Neural progenitor cell (in vitro differentiated cells): ENCODE measurements around the gene DNAJB14. TPM values are rescaled to one million over a fixed set of nuclear protein-coding genes. Genes with fewer than 3 reads are reported as not detected.

ENCODE experiments used
- DNase-seq: peaks from one replicate; pipeline ENCODE4 v3.0.0-alpha.2; 2016; ENCODE audit warnings: low spot score
- H2AFZ ChIP-seq: fragments of 200-600 bp; sonication (generic); replicated peaks from 2 replicates; pipeline ENCODE4 v1.6.1; 2016; ENCODE audit warnings: antibody characterized with exemption
- H3F3A ChIP-seq: fragments of 200-600 bp; sonication (generic); 2 replicates; pipeline ENCODE4 v1.6.1; 2016; ENCODE audit warnings: antibody characterized with exemption, low read depth
- H3K27ac ChIP-seq: fragments of 200-600 bp; sonication (generic); 2 replicates; pipeline ENCODE4 v1.5.1; 2016; ENCODE audit warnings: mild to moderate bottlenecking
- H3K27me3 ChIP-seq: fragments of 200-600 bp; sonication (generic); 2 replicates; pipeline ENCODE4 v1.6.1; 2016; ENCODE audit warnings: mild to moderate bottlenecking, moderate library complexity
- H3K36me3 ChIP-seq: fragments of 200-600 bp; sonication (generic); 2 replicates; pipeline ENCODE4 v1.5.1; 2016
- H3K4me1 ChIP-seq: fragments of 200-600 bp; sonication (generic); 2 replicates; pipeline ENCODE4 v1.6.1; 2016; ENCODE audit warnings: mixed run types
- H3K4me2 ChIP-seq: fragments of 200-600 bp; sonication (generic); 2 replicates; pipeline ENCODE4 v1.6.1; 2016
- H3K4me3 ChIP-seq: fragments of 200-600 bp; sonication (generic); 2 replicates; pipeline ENCODE4 v1.5.1; 2016
- H3K79me2 ChIP-seq: fragments of 200-600 bp; sonication (generic); 2 replicates; pipeline ENCODE4 v1.6.1; 2016; ENCODE audit warnings: low read depth
- H3K9ac ChIP-seq: fragments of 200-600 bp; sonication (generic); 2 replicates; pipeline ENCODE4 v1.6.1; 2016
- H3K9me3 ChIP-seq: fragments of 200-600 bp; sonication (generic); 2 replicates; pipeline ENCODE4 v1.5.1; 2016; ENCODE audit warnings: low read depth
- H4K20me1 ChIP-seq: fragments of 200-600 bp; sonication (generic); 2 replicates; pipeline ENCODE4 v1.6.1; 2016; ENCODE audit warnings: low read depth
- H3K27ac Mint-ChIP-seq: 3 replicates; pipeline ENCODE4 v1.8.0; 2021; ENCODE audit warnings: mixed read lengths
- H3K27me3 Mint-ChIP-seq: 2 replicates; pipeline ENCODE4 v1.8.0; 2022; ENCODE audit warnings: low read depth, mild to moderate bottlenecking, inconsistent platforms, moderate library complexity, mixed read lengths; ENCODE audit not compliant: insufficient read depth
- H3K36me3 Mint-ChIP-seq: 3 replicates; pipeline ENCODE4 v1.8.0; 2021; ENCODE audit warnings: mixed read lengths
- H3K4me1 Mint-ChIP-seq: 3 replicates; pipeline ENCODE4 v1.8.0; 2021; ENCODE audit warnings: mixed read lengths
- H3K4me3 Mint-ChIP-seq: 3 replicates; pipeline ENCODE4 v1.8.0; 2021; ENCODE audit warnings: mild to moderate bottlenecking, moderate library complexity, mixed read lengths
- H3K9me3 Mint-ChIP-seq: 3 replicates; pipeline ENCODE4 v1.8.0; 2020; ENCODE audit warnings: mixed read lengths
- EZH2 ChIP-seq: fragments of 200-600 bp; sonication (generic); IDR thresholded peaks from 2 replicates; pipeline ENCODE4 v1.6.1; 2017; ENCODE audit warnings: antibody characterized with exemption, mild to moderate bottlenecking, moderate library complexity
- EZH2phosphoT487 ChIP-seq: fragments of 200-600 bp; sonication (generic); IDR thresholded peaks from 2 replicates; pipeline ENCODE4 v1.6.1; 2017; ENCODE audit warnings: antibody characterized with exemption
- total RNA-seq: library from RNA; depleted of rRNA; stranded (reverse); fragments of >200 nt; gene quantifications from 2 replicates; pipeline ENCODE4 v1.2.3, GENCODE V29; 2015; ENCODE audit warnings: low replicate concordance
- TF ChIP-seq, protein P1 (sequence below): fragments of 200-600 bp; sonication (generic); IDR thresholded peaks from 2 replicates; pipeline ENCODE4 v1.5.1; 2017; ENCODE audit warnings: antibody characterized with exemption, mild to moderate bottlenecking

The DNAJB14 gene
- total RNA-seq, 1 donor from 2014 or later = 56.5 TPM

DNA sequence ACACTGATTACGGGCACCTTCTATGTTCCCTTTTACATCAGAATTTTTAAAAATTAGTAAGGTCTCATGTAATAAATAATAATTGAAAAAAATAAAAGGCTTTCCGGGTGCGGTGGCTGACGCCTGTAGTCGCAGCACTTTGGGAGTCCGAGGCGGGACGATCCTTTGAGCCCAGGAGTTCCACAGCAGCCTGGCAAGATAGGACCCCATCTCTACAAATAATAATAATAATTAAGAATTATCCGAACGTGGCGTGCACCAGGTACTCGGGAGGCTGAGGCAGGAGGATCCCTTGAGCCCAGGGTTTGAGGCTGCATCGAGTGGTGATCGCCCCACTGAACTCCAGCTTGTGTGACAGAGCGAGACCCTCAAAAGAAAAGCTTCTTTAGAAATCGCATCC, 51.4 kb downstream of the DNAJB14 start:
- H3K4me3 ChIP-seq = peak overlapping the region; percentile 97
- no peaks in the 10 kb centered on the region for H3K27me3 ChIP-seq
- H3K4me1 ChIP-seq = peaks cover 5% of the 10 kb centered on the region
- H3K4me2 ChIP-seq = peak overlapping the region; percentile 98
- DNase-seq = no peak
- H3K27ac Mint-ChIP-seq = peak overlapping the region; percentile 78
- peaks cover 5% of the 10 kb centered on the region for H3K36me3 ChIP-seq
- peaks cover 30% of the 10 kb centered on the region for H3K79me2 ChIP-seq
- no peak for TF ChIP-seq EZH2
- TF ChIP-seq, protein P1, sequence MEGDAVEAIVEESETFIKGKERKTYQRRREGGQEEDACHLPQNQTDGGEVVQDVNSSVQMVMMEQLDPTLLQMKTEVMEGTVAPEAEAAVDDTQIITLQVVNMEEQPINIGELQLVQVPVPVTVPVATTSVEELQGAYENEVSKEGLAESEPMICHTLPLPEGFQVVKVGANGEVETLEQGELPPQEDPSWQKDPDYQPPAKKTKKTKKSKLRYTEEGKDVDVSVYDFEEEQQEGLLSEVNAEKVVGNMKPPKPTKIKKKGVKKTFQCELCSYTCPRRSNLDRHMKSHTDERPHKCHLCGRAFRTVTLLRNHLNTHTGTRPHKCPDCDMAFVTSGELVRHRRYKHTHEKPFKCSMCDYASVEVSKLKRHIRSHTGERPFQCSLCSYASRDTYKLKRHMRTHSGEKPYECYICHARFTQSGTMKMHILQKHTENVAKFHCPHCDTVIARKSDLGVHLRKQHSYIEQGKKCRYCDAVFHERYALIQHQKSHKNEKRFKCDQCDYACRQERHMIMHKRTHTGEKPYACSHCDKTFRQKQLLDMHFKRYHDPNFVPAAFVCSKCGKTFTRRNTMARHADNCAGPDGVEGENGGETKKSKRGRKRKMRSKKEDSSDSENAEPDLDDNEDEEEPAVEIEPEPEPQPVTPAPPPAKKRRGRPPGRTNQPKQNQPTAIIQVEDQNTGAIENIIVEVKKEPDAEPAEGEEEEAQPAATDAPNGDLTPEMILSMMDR = no peak
- TF ChIP-seq EZH2phosphoT487 = no peak
- peak overlapping the region; percentile 98 for H3K4me3 Mint-ChIP-seq
- peak overlapping the region; percentile 58 for H2AFZ ChIP-seq
- H3F3A ChIP-seq = peaks cover 15% of the 10 kb centered on the region
- peak overlapping the region; percentile 5 for H3K27ac ChIP-seq
- H3K36me3 Mint-ChIP-seq = no peaks in the 10 kb centered on the region
- H3K27me3 Mint-ChIP-seq = peaks cover 3% of the 10 kb centered on the region
- H3K9me3 Mint-ChIP-seq = no peaks in the 10 kb centered on the region
- H3K9ac ChIP-seq = peak overlapping the region; percentile 8
- no peaks in the 10 kb centered on the region for H3K9me3 ChIP-seq
- no peaks in the 10 kb centered on the region for H4K20me1 ChIP-seq
- peaks cover 14% of the 10 kb centered on the region for H3K4me1 Mint-ChIP-seq

DNA sequence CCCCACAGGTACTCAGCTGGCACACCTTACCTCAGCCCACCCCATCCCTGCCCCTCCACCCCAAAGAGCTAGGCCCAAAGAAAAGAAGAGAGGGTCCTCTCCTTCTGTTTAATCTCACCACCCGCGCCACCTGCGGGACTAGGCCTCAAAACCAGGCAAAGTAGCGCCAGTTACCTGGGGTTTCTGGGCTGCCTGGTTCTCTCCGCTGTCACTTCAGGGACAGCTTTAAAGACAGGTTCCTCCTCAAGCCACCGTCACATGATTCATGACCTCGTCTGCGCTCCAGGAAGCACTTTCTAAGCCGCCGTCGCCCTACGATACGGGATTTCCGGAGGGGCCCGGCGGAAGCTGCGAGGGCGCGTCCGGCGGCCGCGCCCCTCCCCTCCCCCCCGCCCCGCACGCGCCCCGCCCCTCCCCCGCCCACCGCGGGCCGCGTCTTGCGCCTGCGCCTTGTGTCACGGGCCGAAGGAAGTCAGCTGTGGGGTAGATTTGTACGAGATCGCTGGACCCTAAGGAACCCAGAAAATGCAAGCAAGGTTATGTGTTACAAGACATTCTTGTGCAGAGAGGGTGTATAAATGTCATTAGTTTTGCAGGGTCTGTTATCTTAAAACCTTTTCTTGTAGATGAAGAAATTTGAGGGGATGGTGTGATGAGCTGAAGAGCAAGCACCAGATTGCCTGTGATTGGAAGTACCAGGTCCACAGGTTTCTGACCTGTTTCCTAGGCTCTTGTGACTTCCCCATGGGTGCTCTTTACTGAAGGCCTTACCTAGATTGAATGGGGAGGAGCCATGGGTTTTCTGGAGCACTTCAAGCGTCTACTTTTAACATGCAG, 52.0 kb downstream of the DNAJB14 start, which contains the start of gene LAMTOR3:
Gene LAMTOR3 (minus strand): TSS at position 267 of the 837 bp plus-strand sequence. CDS start 464 bp downstream, outside the sequence.
- Histone ChIP-seq H4K20me1 (no peaks in the 10 kb centered on the region), H3K9me3 (no peaks in the 10 kb centered on the region), H2AFZ (peak within 1 kb of the TSS; percentile 64), H3K27me3 (no peaks in the 10 kb centered on the region), H3K4me1 (peaks cover 5% of the 10 kb centered on the region), H3K4me2 (peak within 1 kb of the TSS; percentile 98), H3K79me2 (peaks cover 30% of the 10 kb centered on the region), H3K36me3 (peaks cover 5% of the 10 kb centered on the region), H3K27ac (peak within 1 kb of the TSS; percentile 5), H3K9ac (peak within 1 kb of the TSS; percentile 88), H3K4me3 (peak within 1 kb of the TSS; percentile 97), H3F3A (peaks cover 15% of the 10 kb centered on the region)
- Mint-ChIP-seq H3K4me1 (peaks cover 14% of the 10 kb centered on the region), H3K4me3 (peak within 1 kb of the TSS; percentile 98), H3K27ac (peak within 1 kb of the TSS; percentile 95), H3K9me3 (no peaks in the 10 kb centered on the region), H3K36me3 (no peaks in the 10 kb centered on the region), H3K27me3 (peaks cover 3% of the 10 kb centered on the region)
- TF ChIP-seq, protein P1 = no peak
- no peak for TF ChIP-seq EZH2
- TF ChIP-seq EZH2phosphoT487 = no peak
- peak; percentile 92 for DNase-seq

DNA sequence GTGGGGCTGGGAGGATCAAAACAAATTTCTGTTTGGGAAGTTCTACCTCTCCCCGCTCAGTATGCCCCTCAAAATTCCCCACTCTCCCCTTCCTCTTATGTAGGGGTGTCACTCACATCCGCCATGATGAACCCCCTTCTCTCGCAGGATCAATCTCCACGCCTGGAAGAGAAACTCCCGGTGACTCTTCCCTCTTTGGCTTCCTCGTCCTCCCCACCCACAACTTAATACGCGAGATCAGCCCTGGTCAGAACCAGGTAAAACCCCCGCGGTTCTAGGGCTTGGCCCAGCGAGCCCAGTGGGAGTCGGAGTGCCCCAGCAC, 52.6 kb downstream of the DNAJB14 start:
- Mint-ChIP-seq H3K36me3 (no peaks in the 10 kb centered on the region), H3K27ac (peak overlapping the region; percentile 95), H3K4me1 (peaks cover 14% of the 10 kb centered on the region), H3K27me3 (peaks cover 3% of the 10 kb centered on the region), H3K4me3 (peak overlapping the region; percentile 98), H3K9me3 (no peaks in the 10 kb centered on the region)
- Histone ChIP-seq H3K4me1 (peaks cover 5% of the 10 kb centered on the region), H3F3A (peaks cover 15% of the 10 kb centered on the region), H3K27ac (no peak overlapping the region), H3K36me3 (peaks cover 2% of the 10 kb centered on the region), H3K79me2 (peaks cover 30% of the 10 kb centered on the region), H2AFZ (peak overlapping the region; percentile 64), H4K20me1 (no peaks in the 10 kb centered on the region), H3K9ac (peak overlapping the region; percentile 88), H3K27me3 (no peaks in the 10 kb centered on the region), H3K9me3 (no peaks in the 10 kb centered on the region), H3K4me3 (peak overlapping the region; percentile 97), H3K4me2 (peak overlapping the region; percentile 98)
- DNase-seq = peak; percentile 8
- TF ChIP-seq EZH2phosphoT487 (no peak), EZH2 (no peak)
- TF ChIP-seq, protein P1 = no peak
